Testis (tissue), 2 donors: ENCODE results near the gene SPSB1.

ENCODE experiments used
- POLR2A ChIP-seq: fragments of 450-650 bp; IDR thresholded peaks from one replicate; pipeline ENCODE4 v1.6.1; 2017; ENCODE audit warnings: antibody characterized with exemption, mild to moderate bottlenecking, moderate library complexity
- TF ChIP-seq, protein P1 (sequence below), 3 experiments: fragments of 450-650 bp in 2 of 3; fragments of 200-600 bp in 1 of 3; sonication (generic) in 1 of 3; IDR thresholded peaks; one replicate each; pipeline ENCODE4 v1.5.1; 2016 to 2019; ENCODE audit warnings: antibody characterized with exemption in 3 of 3, mild to moderate bottlenecking in 2 of 3, moderate library complexity in 1 of 3

DNA sequence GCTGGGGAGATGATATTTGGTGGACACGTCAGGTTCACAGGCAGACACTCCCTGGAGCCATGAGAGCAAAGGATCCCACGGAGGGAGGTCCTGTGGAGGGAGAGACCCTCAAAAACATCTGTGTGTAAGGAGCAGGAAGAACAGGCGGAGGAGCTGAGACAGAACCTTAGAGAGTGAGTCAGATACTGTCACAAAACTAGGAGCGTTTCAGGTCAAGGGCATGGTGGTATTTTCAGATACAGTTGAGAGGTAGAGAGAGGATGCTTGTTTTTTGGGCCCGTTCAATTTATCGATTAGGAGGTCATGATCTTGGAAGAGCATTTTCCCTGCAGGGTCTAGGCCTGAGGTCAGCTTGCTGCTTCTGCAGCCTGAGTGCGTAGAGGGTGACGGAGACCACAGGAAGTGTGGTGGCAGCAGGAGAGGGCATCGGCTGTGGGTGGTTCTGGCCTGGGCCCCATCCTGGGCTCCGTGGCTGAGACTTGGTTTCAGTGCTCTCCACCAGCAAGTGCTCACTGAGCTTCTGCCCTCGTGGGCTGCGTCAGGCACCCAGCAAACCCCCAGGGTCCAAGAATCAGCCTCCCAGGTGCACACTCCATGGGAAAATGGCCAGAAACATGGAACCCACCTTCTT lies 39.9 kb downstream of the SPSB1 start:
- TF ChIP-seq, protein P1, sequence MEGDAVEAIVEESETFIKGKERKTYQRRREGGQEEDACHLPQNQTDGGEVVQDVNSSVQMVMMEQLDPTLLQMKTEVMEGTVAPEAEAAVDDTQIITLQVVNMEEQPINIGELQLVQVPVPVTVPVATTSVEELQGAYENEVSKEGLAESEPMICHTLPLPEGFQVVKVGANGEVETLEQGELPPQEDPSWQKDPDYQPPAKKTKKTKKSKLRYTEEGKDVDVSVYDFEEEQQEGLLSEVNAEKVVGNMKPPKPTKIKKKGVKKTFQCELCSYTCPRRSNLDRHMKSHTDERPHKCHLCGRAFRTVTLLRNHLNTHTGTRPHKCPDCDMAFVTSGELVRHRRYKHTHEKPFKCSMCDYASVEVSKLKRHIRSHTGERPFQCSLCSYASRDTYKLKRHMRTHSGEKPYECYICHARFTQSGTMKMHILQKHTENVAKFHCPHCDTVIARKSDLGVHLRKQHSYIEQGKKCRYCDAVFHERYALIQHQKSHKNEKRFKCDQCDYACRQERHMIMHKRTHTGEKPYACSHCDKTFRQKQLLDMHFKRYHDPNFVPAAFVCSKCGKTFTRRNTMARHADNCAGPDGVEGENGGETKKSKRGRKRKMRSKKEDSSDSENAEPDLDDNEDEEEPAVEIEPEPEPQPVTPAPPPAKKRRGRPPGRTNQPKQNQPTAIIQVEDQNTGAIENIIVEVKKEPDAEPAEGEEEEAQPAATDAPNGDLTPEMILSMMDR (IDR thresholded peaks at IDR 0.05) = no peak
- TF ChIP-seq POLR2A = no peak
